Measurements from ENCODE around the gene CDK8.

DNA sequence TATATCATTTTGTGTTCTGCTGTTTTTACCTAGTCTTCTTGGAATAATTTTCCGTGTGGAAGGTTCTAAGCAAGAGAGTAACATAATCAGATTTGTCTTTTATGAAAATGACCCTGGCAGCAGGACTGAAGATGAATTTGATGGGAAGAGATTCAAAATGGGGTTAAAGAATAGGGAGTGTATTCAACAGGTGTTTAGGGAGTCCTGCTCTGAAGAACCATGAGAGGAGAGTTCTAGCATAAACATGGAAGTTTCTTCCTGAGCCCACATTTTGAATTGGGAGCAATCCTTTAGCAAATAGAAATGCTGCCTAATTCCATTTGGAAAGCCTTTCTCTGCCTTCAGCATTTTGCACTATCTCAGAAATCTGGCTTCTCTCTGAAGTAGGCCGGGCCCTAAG is 127.0 kb downstream of the CDK8 start:
- TF ChIP-seq PPARA (CRISPR knock-in tag; IDR thresholded peaks at IDR 0.05; ENCODE audit: borderline replicate concordance): no peak
- no peak for TF ChIP-seq CREB5 (CRISPR knock-in tag; IDR thresholded peaks at IDR 0.05; ENCODE audit: low read depth)
- no peak for TF ChIP-seq POU6F1 (CRISPR knock-in tag; IDR thresholded peaks at IDR 0.05; ENCODE audit: borderline replicate concordance, low read depth)
- TF ChIP-seq, protein P1, sequence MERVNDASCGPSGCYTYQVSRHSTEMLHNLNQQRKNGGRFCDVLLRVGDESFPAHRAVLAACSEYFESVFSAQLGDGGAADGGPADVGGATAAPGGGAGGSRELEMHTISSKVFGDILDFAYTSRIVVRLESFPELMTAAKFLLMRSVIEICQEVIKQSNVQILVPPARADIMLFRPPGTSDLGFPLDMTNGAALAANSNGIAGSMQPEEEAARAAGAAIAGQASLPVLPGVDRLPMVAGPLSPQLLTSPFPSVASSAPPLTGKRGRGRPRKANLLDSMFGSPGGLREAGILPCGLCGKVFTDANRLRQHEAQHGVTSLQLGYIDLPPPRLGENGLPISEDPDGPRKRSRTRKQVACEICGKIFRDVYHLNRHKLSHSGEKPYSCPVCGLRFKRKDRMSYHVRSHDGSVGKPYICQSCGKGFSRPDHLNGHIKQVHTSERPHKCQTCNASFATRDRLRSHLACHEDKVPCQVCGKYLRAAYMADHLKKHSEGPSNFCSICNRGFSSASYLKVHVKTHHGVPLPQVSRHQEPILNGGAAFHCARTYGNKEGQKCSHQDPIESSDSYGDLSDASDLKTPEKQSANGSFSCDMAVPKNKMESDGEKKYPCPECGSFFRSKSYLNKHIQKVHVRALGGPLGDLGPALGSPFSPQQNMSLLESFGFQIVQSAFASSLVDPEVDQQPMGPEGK (CRISPR knock-in tag; IDR thresholded peaks at IDR 0.05; ENCODE audit: borderline replicate concordance): no peak
- TF ChIP-seq ZC3H10 (CRISPR knock-in tag; IDR thresholded peaks at IDR 0.05): no peak
- no peak for TF ChIP-seq TOX (CRISPR knock-in tag; IDR thresholded peaks at IDR 0.05; ENCODE audit: borderline replicate concordance)

Measured in SK-N-SH treated with all-trans-retinoic acid at 6 μM for 48 hours (cell line).